GF-D8 (cell line): ENCODE results near the gene RGS3.
"Not testable (repeated sequence)": the region's sequence is repeated elsewhere in the genome, so short reads cannot be mapped to it uniquely, and the experiment has no call there.

ENCODE experiments used
- DNase-seq: peaks from one replicate; lab custom pipeline; 2025; lab: John Stamatoyannopoulos, UW

Gene RGS3

GRCh38 chr9:113463418-113464285 lies at the start of gene RGS3:
RGS3 (plus strand) TSS chr9:113463727; CDS start chr9:113463803, 76 bp downstream.
- no peak for DNase-seq

GRCh38 chr9:113416149-113416721 lies 47.3 kb upstream of the RGS3 start:
- no peak for DNase-seq

- no peak for DNase-seq
These were observed 46.2 kb upstream of the RGS3 start for GRCh38 chr9:113417370-113417769.

- DNase-seq = no peak
These were observed 41.8 kb upstream of the RGS3 start for GRCh38 chr9:113421726-113422125.

GRCh38 chr9:113425072-113425471 lies 38.5 kb upstream of the RGS3 start:
- no peak for DNase-seq

GRCh38 chr9:113426701-113427100 lies 36.8 kb upstream of the RGS3 start:
- DNase-seq = no peak

- no peak for DNase-seq
These were observed 35.9 kb upstream of the RGS3 start for GRCh38 chr9:113427629-113428028.

- DNase-seq = no peak
These were observed 35.4 kb upstream of the RGS3 start for GRCh38 chr9:113428062-113428615.

GRCh38 chr9:113431191-113431590 lies 32.3 kb upstream of the RGS3 start:
- DNase-seq = no peak

GRCh38 chr9:113436728-113437515 lies 26.6 kb upstream of the RGS3 start:
- no peak for DNase-seq

- DNase-seq = not testable (repeated sequence)
These were observed 25.8 kb upstream of the RGS3 start for GRCh38 chr9:113437716-113438115.

- DNase-seq = no peak
These were observed 18.8 kb upstream of the RGS3 start for GRCh38 chr9:113444736-113445135.

- DNase-seq = no peak
These were observed 17.2 kb upstream of the RGS3 start for GRCh38 chr9:113446323-113446740.

- DNase-seq = no peak
These were observed 14.2 kb upstream of the RGS3 start for GRCh38 chr9:113449376-113449775.

- no peak for DNase-seq
These were observed 11.4 kb upstream of the RGS3 start for GRCh38 chr9:113452113-113452605.

GRCh38 chr9:113454914-113455761 lies 8.4 kb upstream of the RGS3 start:
- DNase-seq = no peak

GRCh38 chr9:113456235-113456634 lies 7.3 kb upstream of the RGS3 start:
- no peak for DNase-seq

GRCh38 chr9:113461285-113461684 lies 2.2 kb upstream of the RGS3 start:
- DNase-seq = no peak

- DNase-seq = no peak
These were observed 1.6 kb upstream of the RGS3 start for GRCh38 chr9:113461943-113462342.

- DNase-seq = no peak
These were observed 693 bp upstream of the RGS3 start for GRCh38 chr9:113462781-113463286.

- no peak for DNase-seq
These were observed 746 bp downstream of the RGS3 start for GRCh38 chr9:113464286-113464660.
